Measurements from ENCODE around the gene ACTRT2.

GRCh38 chr1:3071565-3072390, 50.5 kb downstream of the ACTRT2 start:
- TF ChIP-seq POLR2A (IDR thresholded peaks at IDR 0.05; ENCODE audit: low read length) (no peak), GATA1 (IDR thresholded peaks at IDR 0.05; ENCODE audit: low read depth, low read length) (no peak)
